ENCODE data around the gene COG2.

The COG2 gene

DNA sequence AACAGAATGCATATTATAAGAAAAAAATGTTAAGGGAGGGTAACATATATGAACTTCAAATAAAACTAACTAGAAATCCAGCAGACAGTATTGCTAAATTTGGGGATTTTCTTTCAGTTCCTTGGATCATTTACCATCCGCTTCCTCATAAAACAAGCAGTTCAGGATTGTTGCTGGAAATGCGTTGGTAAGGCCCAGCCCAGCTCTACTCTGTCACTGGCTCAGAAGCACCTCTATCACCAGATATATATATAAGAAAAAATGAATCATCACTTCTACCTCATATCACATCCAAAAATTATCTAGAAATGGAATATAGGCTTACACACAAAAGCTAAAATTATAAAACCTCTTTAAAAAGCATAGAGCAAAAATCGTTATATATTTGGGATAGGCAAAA is 28.2 kb upstream of the COG2 start:
- H3K4me3 ChIP-seq (ENCODE audit: low read length) = no peak overlapping the region
- TF ChIP-seq CTCF (conservative IDR thresholded peaks at IDR 0.05; ENCODE audit: low read depth, low read length) = no peak
- DNase-seq (ENCODE audit: low read depth) = no peak

DNA sequence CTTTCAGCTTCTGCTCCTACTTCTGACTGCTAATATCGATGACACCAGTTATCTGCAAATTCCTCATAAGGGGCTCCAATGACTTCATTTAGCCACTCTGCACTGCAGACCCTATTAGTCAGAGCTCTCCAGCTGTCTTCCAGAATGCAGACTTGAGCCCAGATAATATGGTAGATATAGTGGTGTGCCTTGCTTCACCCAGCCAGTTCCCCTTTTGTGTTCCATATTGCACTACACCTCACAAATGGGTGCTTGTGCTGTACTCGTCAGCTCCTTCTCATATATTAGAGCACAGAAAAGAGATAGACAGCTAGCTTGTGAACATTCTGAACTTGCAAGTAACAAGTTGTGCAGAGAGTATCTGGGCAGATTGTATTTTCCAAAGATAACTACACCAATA is 23.7 kb upstream of the COG2 start:
- TF ChIP-seq CTCF (conservative IDR thresholded peaks at IDR 0.05; ENCODE audit: low read depth, low read length) = no peak
- H3K4me3 ChIP-seq (ENCODE audit: low read length) = no peak overlapping the region
- DNase-seq (ENCODE audit: low read depth) = no peak

DNA sequence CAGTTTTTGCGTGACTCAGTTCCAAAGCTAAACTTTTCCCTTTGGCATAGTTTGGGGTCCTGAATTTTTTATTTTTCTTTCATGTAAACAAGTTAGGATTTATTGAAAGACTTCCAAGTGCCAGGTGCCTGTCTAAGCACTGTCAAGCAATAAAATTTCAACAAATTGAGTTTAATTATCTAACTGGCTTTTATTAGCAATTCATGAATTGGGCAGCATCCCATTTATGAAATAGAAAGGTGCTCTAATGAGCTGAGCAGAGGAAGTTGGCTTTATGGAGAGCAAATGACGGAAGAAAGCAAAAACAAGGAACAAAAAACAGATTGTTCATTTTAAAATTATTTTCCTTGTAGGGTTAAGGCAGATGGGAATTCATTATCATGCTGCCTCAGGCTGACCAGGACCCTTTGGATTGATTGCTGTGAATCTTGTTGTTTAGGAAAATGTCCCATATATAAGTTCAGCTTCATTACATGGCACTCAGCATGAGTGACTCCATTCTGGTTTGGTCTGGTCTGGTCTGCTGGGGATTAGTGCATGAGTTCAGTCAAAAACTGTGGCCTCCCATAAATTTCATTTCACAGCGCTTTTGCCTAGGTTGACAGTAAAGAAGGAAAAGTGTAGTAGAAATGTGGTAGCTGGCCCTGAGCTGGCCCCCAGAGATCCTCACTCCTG is 21.5 kb upstream of the COG2 start:
- no peak for DNase-seq (ENCODE audit: low read depth)
- TF ChIP-seq CTCF (conservative IDR thresholded peaks at IDR 0.05; ENCODE audit: low read depth, low read length) = no peak
- H3K4me3 ChIP-seq (ENCODE audit: low read length) = no peak overlapping the region

DNA sequence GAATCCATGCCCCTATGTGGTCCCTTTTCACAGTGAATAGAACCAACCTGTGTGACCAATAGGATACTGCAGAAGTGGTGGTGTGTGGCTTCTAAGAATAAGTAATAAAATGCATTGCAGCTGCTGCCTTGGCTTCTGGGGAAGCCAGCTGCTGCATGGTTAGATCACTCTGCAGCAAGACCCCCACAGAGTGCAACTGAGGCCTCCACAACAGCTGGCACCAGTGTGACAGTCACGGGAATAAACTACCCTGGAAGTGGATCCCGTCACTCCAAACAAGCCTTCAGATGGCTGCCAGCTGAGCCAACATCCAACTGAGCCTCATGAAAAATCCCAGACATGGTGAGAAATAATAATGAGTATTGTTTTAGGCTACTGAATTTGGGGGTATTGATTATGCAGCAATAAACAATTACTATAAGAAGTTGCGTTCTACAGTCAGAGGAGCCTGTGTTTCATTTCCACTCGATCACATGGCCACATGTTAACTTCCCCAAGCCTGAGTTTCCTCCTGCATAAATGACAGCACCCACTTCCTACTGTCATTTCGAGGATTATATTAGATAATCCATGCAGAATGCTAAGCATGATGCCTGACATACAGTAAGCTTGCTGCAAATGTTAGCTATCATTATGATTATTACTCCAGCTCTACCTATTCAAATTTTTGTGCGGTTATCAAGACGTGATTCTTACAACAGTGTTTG is 20.8 kb upstream of the COG2 start:
- TF ChIP-seq CTCF (conservative IDR thresholded peaks at IDR 0.05; ENCODE audit: low read depth, low read length) = no peak
- no peak for DNase-seq (ENCODE audit: low read depth)
- no peak overlapping the region for H3K4me3 ChIP-seq (ENCODE audit: low read length)

DNA sequence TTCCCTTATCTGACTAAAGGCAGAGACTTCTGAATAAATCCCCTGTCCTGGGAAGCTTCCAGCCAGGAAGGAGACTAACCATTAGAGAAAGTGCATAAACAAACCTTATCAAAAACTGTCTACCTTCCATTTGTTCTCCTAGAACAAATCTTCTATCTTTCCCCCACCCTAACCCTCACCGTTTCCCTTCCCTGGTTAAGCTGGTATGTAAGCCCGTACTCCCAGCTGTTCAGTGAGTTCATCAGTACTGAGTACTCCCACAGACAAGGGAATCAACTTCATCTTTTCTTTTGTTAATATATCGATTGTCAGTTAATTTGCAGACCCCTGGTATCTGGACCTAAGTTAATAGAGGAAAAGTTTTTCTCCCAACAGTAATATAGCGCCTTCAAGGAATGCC is 20.1 kb upstream of the COG2 start:
- TF ChIP-seq CTCF (conservative IDR thresholded peaks at IDR 0.05; ENCODE audit: low read depth, low read length) = no peak
- DNase-seq (ENCODE audit: low read depth) = no peak
- no peak overlapping the region for H3K4me3 ChIP-seq (ENCODE audit: low read length)

- H3K4me3 ChIP-seq (ENCODE audit: low read length) = no peak overlapping the region
- TF ChIP-seq CTCF (conservative IDR thresholded peaks at IDR 0.05; ENCODE audit: low read depth, low read length) = no peak
- DNase-seq (ENCODE audit: low read depth) = no peak
These were observed 18.1 kb upstream of the COG2 start for GRCh38 chr1:230624097-230624713.

- no peak for DNase-seq (ENCODE audit: low read depth)
- no peak overlapping the region for H3K4me3 ChIP-seq (ENCODE audit: low read length)
- TF ChIP-seq CTCF (conservative IDR thresholded peaks at IDR 0.05; ENCODE audit: low read depth, low read length) = no peak
These were observed 16.0 kb upstream of the COG2 start for GRCh38 chr1:230626232-230626631.

Data from retinal pigment epithelial cell (primary cell).